GM19035 (cell line): ENCODE measurements around the gene ATG13.

Experiments used
- ATAC-seq: cut with Tn5 transposase; IDR thresholded peaks from one replicate; pipeline ENCODE4 v1.9.1; 2021; ENCODE audit not compliant: unreplicated experiment

The ATG13 gene

DNA sequence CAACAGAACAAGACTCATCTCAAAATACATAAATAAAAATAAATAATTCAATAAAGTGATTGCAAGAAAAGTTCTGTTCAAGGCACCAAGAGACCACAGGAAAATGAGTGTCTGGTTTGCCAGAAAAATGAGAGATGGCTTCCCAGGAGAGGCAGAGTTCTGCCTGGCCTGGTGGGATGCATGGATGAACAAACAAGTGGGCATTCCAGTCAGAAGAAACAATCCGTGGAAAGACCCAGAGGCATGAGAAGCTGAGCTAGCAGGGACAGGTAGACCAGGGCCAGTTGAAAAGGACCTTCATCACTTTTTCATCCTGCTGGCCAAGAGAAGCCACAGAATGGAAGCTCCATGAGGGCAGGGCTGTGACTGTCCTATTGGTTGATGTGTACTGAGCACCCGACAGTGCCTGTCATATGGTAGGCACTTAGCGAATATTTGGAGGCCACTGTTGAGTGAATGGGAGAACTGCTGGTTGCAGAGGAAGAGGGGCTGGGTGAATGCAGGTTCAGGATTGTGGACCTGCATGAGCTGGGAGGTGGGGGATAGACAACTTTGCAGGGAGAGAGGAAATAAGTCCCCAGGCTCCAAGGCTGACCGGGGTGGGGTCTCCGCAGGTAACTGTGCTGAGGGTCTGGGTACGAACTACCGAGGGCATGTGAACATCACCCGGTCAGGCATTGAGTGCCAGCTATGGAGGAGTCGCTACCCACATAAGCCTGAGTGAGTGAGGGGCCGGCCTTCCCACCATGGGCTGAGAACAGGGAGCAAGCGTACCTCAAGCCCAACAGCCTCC lies 105.4 kb downstream of the ATG13 start:
- no peak for ATAC-seq

DNA sequence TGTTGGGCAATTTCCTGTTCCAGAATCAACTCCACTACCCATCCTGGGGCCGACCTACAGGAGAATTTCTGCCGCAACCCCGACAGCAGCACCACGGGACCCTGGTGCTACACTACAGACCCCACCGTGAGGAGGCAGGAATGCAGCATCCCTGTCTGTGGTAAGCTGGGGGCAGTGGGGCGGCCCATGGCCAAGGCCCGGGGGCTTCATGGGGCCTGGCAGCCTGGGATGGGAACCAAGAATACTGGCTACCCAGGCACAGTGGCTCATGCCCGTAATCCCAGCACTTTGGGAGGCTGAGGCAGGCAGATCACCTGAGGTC lies 106.0 kb downstream of the ATG13 start:
- ATAC-seq: no peak

DNA sequence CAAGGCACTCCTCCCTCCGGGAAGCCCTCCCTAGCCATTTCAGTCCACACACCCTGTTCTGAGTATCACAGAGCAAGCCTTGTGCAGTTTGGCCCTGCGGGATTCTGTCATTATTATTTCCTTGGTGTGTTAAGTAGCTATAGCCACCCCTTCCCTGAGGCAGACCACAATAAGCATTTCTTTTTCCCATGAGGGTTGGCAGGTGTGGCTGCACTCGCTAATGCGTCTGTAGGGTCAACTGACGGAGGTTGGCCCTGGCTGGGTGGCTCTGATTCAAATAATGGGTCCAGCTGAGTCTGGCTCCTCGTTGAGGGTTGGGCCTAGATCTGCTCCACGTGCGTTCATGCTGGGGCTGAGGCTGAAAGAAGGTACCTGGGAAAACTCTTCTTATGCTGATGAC lies 106.7 kb downstream of the ATG13 start:
- no peak for ATAC-seq
